Activated naive CD8-positive, alpha-beta T cell (primary cell): Measurements from ENCODE around the gene POLN.
"Not testable (repeated sequence)": the region's sequence is repeated elsewhere in the genome, so short reads cannot be mapped to it uniquely, and the experiment has no call there.

ENCODE experiments used
- H3K27ac Mint-ChIP-seq: one replicate; pipeline ENCODE4 v1.8.0; 2021; ENCODE audit warnings: mixed read lengths
- H3K27me3 Mint-ChIP-seq: one replicate; pipeline ENCODE4 v1.8.0; 2021; ENCODE audit warnings: mixed read lengths
- H3K36me3 Mint-ChIP-seq: one replicate; pipeline ENCODE4 v1.8.0; 2021; ENCODE audit warnings: mixed read lengths
- H3K4me1 Mint-ChIP-seq: one replicate; pipeline ENCODE4 v1.8.0; 2021; ENCODE audit warnings: low read depth, mixed read lengths
- H3K4me3 Mint-ChIP-seq: one replicate; pipeline ENCODE4 v1.8.0; 2021; ENCODE audit warnings: mild to moderate bottlenecking, mixed read lengths
- H3K9me3 Mint-ChIP-seq: one replicate; pipeline ENCODE4 v1.8.0; 2021; ENCODE audit warnings: low read depth, mixed read lengths

The POLN gene

DNA sequence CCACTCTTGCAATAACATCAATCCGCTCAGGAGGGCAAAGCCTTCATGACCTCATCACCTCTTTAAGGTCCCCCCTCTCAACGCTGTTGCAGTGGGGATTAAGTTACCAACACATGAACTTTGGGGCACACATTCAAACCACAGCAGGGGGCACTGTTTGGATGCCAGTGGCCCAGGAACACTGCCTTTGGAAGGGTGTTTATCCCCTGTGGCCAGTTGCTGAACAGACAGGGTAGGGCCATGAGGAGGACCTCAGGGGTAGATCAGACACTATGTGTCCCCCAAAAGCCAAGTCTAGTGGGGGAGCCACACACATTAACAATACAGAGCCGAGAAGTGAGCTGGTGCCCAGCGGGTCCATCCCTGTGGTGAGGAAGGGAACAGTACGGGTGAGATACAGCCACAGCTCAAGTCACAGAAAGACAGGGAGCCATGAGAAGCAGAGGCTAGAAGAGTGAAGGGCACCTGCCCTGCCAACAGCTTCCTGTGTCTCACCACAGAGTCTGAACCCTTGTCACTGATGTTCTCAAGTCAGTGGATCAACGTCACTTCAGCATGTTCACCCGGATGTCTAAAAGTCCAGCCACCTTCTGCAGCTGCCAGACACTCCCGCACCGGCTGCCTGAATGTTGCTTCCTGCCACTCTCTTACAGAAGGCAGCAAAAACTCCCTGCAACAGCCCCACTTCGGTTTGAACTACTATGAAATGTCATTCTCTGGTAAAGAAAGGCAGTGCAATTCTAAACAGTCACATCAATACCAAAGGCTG lies 39.8 kb upstream of the POLN start:
- peak overlapping the region; percentile 92 for H3K27ac Mint-ChIP-seq
- H3K27me3 Mint-ChIP-seq = no peaks in the 10 kb centered on the region
- no peaks in the 10 kb centered on the region for H3K9me3 Mint-ChIP-seq
- no peaks in the 10 kb centered on the region for H3K36me3 Mint-ChIP-seq
- H3K4me3 Mint-ChIP-seq = peak overlapping the region; percentile 66
- H3K4me1 Mint-ChIP-seq = peaks cover 37% of the 10 kb centered on the region

DNA sequence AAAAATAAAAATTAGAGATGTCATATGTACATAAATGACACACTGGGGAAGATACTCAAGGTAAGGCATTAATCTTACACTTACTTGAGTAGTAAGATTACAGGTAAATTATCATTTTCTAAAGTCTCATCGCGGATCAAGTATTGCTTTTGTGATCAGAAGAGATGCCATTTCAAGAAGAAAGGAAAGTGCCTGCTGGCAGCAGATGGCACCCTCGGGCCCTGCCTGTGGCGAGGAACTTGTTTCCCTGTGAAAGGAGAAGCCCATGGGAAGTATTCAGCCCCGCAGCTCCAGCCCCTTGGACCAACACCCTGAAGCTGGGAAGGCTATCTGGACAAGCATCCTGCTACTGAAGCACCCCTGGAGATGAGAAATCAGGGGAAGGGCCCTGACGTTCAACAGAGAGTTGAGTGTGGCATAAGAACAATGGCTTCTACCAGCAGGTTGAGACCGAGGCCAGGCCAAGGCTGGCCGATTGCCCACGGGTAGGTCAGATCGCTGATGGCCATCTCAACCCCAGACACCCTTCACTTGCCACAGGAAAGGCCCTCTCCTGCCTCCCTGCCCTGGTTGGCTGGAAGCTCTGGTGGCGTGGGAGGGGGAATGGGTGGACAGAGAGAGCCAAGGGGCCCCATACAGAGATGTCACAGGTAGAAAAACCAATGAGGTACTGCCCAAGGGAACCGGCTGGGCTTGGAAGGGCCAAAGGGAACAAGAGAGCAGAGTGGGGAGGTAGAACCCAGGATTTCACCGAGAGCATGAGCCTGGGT lies 38.8 kb upstream of the POLN start:
- H3K9me3 Mint-ChIP-seq = no peaks in the 10 kb centered on the region
- H3K4me1 Mint-ChIP-seq = peaks cover 37% of the 10 kb centered on the region
- no peak overlapping the region for H3K4me3 Mint-ChIP-seq
- H3K27me3 Mint-ChIP-seq = no peaks in the 10 kb centered on the region
- H3K36me3 Mint-ChIP-seq = no peaks in the 10 kb centered on the region
- peak overlapping the region; percentile 92 for H3K27ac Mint-ChIP-seq

- Mint-ChIP-seq H3K9me3 (no peaks in the 10 kb centered on the region), H3K27ac (no peak overlapping the region), H3K4me3 (no peak overlapping the region), H3K36me3 (no peaks in the 10 kb centered on the region), H3K4me1 (peaks cover 24% of the 10 kb centered on the region), H3K27me3 (no peaks in the 10 kb centered on the region)
These were observed 36.0 kb upstream of the POLN start for GRCh38 chr4:2277956-2278355.

- H3K9me3 Mint-ChIP-seq = no peaks in the 10 kb centered on the region
- H3K36me3 Mint-ChIP-seq = no peaks in the 10 kb centered on the region
- H3K4me3 Mint-ChIP-seq = no peak overlapping the region
- H3K27ac Mint-ChIP-seq = no peak overlapping the region
- peaks cover 15% of the 10 kb centered on the region for H3K4me1 Mint-ChIP-seq
- H3K27me3 Mint-ChIP-seq = no peaks in the 10 kb centered on the region
These were observed 34.8 kb upstream of the POLN start for GRCh38 chr4:2276581-2277325.

DNA sequence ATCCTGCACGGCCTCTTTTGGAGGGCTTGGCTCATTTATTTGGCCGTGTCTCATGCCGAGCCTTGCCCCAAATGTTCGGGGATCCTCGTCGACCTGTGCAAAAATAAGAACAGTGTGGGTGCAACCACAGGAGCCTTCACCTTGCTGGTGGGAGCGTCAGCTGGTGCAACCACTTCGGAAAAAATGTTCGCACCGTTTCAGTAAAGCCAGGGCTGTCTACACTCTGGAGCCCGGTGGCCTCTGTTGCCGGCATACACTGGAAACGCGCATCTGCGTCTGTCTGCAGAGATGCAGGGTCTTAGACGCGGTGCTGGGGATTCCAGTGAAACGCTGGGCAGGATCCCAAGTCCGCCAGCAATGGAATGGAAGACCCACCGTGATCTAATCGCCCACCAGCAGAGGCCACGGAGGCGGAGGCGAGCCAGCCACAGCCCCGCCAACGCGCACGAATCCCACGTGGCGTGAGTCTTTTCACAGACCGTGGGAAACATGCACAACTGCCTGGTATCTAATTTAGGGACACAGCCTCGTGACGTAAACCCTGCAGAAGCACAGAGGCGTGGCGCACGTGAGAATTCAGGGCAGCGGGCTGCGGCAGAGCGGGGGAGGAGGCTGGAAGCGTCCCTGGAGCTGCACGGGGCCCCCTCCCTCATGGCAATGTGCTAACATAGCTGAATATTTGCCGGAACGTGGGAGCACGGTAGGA lies 33.8 kb upstream of the POLN start:
- Mint-ChIP-seq H3K27ac (no peak overlapping the region), H3K4me1 (peaks cover 5% of the 10 kb centered on the region), H3K9me3 (no peaks in the 10 kb centered on the region), H3K4me3 (no peak overlapping the region), H3K36me3 (no peaks in the 10 kb centered on the region), H3K27me3 (no peaks in the 10 kb centered on the region)

DNA sequence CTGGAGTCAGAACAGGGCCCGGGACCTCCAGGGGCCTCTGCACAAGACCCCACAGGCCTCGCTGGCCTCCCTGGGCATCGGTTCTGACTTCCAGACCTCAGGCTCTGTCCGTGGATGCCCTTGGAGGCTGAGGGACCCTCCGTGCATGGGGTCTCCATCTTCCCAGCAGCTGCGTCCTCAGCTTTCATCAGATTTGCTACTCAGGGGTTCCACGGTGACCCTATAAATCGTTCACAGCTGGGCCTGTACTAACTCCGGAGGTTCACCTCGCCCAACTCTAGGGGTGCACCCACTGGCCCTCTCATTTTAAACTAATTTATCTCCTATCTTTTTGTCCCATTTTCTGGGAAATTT lies 33.1 kb upstream of the POLN start:
- not testable (repeated sequence) for H3K27ac Mint-ChIP-seq, H3K27me3 Mint-ChIP-seq, H3K36me3 Mint-ChIP-seq, H3K4me1 Mint-ChIP-seq, H3K4me3 Mint-ChIP-seq, H3K9me3 Mint-ChIP-seq

DNA sequence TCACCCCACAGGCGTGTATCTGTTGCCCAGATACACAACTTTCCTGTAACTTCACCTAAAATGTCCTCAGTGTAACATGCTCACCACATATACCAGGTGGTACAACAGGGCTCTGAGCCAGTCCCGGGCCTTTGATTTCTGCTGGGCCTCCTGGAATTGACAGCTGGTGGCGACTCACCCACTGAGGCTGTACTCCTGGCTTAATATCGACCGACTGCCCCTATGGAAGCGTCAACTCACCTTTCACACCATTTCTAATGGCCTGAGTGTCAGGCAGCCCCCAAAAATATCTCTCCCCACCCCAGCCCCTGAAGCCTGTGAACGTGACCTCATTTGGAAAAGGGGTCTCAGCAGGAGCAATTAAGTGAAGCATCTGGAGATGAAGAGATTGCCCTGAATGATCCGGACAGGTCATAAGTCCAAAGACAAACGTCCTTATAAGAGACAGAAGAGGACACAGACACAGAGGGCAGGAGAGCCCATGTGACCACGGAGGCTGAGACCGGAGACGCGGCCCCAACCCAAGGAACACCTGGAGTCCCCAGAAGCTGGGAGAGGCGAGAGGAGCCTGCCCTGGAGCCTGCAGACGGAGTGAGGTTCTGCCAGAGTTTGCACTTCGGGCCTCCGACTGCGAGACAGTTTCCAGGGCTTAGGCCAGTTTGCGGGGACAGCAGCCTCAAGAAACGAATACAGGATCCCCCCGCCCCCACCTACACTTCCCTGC lies 32.6 kb upstream of the POLN start:
- Mint-ChIP-seq H3K4me1 (peaks cover 2% of the 10 kb centered on the region), H3K4me3 (no peak overlapping the region), H3K27ac (no peak overlapping the region), H3K9me3 (no peaks in the 10 kb centered on the region), H3K36me3 (no peaks in the 10 kb centered on the region), H3K27me3 (no peaks in the 10 kb centered on the region)

- Mint-ChIP-seq H3K27ac (no peak overlapping the region), H3K27me3 (no peaks in the 10 kb centered on the region), H3K36me3 (no peaks in the 10 kb centered on the region), H3K4me1 (peaks cover 2% of the 10 kb centered on the region), H3K4me3 (no peak overlapping the region), H3K9me3 (no peaks in the 10 kb centered on the region)
These were observed 31.9 kb upstream of the POLN start for GRCh38 chr4:2273657-2274319.

- no peak overlapping the region for H3K4me3 Mint-ChIP-seq
- H3K4me1 Mint-ChIP-seq = peaks cover 2% of the 10 kb centered on the region
- no peak overlapping the region for H3K27ac Mint-ChIP-seq
- no peaks in the 10 kb centered on the region for H3K36me3 Mint-ChIP-seq
- no peaks in the 10 kb centered on the region for H3K27me3 Mint-ChIP-seq
- H3K9me3 Mint-ChIP-seq = no peaks in the 10 kb centered on the region
These were observed 31.3 kb upstream of the POLN start for GRCh38 chr4:2273221-2273620.

DNA sequence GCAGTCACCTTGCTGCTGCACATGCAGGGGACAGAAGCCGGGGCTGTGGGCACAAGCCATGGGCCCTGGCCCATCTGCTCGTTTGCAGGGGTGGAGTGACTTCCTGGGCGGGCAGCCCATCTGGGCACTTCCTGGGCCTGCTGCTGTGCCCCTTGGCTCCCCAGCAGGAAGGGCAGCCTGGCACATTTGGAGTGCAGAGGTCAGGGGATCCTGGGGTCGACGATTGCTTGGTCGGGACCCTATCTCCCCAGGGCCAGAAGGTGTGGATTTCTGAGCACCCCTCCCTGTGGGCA lies 30.9 kb upstream of the POLN start:
- Mint-ChIP-seq H3K27ac (no peak overlapping the region), H3K27me3 (no peaks in the 10 kb centered on the region), H3K36me3 (no peaks in the 10 kb centered on the region), H3K4me3 (no peak overlapping the region), H3K4me1 (peaks cover 2% of the 10 kb centered on the region), H3K9me3 (no peaks in the 10 kb centered on the region)

DNA sequence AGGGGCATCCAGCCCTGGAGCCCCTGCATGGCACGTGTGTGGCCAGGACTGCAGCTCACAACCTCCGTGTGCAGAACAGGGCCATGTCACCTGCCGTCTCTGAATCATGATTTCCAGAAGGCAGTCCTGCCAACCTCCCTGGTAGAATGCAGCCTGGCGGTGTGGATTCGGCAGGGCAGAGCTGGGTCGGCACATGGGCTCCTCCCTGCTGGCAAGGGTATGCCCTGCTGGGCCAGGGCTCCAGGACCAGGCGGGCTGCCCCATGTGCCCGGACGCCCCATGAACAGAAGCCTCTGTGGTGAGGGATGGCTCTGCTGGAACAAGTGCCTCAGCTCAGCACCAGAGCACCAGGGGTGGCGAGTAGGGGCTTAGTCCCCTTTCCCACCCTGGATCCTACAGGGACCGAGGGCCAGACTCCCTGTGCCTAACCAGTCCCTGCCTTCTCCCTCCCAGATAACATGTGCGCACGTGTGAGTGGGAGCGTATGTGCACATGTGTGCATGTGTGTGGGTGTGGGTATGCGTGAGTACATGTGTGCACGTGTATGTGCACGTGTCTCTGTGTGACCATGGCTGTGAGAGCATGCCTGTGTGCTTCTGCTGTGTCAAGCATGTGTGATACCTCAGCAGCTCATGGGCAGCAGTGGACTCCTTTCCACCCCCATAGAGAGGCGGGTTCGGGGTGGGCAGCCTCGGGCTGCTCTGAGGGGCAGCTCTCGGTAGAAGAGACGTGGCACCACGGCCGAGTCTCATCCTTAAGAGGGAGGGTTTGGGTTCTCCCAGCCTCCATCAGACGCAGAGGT lies 30.3 kb upstream of the POLN start:
- no peaks in the 10 kb centered on the region for H3K9me3 Mint-ChIP-seq
- no peaks in the 10 kb centered on the region for H3K27me3 Mint-ChIP-seq
- no peak overlapping the region for H3K27ac Mint-ChIP-seq
- peaks cover 2% of the 10 kb centered on the region for H3K4me1 Mint-ChIP-seq
- H3K4me3 Mint-ChIP-seq = no peak overlapping the region
- H3K36me3 Mint-ChIP-seq = no peaks in the 10 kb centered on the region

DNA sequence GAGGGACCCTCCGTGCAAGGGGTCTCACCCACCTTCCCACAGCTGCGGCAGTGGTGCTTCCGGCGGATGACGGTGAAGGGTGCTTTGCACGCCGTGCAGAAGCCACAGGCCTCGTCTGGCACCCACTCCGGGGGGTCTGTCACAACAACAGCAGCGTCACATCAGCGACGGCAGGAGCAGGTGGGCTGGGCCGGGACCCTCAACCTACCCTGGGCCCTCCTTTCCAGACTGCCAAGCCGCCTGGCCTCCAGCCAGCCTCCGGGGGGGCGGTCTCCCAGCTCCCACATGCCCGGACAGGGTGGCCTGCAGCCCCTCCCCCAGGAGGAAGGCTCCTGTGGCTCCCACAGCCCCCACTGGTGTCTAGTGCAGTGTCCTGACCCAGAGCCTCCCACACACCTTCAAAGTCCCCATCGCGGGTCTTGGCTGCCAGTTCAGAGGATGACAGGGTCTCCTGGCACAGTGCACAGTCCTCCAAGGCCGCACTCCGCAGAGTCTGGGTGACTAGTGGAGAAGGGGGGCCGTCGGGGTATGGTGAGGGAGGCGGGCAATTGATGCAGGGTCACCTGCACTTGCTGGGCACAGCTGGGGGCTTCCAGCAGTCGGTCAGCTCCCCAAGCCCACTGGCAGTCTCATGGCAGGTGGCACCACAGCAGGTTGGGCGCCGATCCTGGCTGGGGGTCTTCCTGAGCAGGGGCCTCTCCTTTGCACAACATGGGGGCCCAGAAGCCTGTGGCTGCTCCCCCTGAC lies 29.5 kb upstream of the POLN start:
- H3K36me3 Mint-ChIP-seq = no peaks in the 10 kb centered on the region
- no peak overlapping the region for H3K4me3 Mint-ChIP-seq
- no peak overlapping the region for H3K27ac Mint-ChIP-seq
- H3K4me1 Mint-ChIP-seq = peaks cover 2% of the 10 kb centered on the region
- H3K27me3 Mint-ChIP-seq = no peaks in the 10 kb centered on the region
- no peaks in the 10 kb centered on the region for H3K9me3 Mint-ChIP-seq
